GM06990 (cell line): ENCODE measurements around the gene PTPRN2.

Source experiments
- DNase-seq: peaks from one replicate; pipeline ENCODE4 v3.0.0-alpha.2; 2011; ENCODE audit not compliant: insufficient read length; ENCODE audit errors: extremely low read depth
- H3K27me3 ChIP-seq: replicated peaks from 2 replicates; pipeline ENCODE4 v1.6.0; 2011; ENCODE audit warnings: low read length; ENCODE audit not compliant: control insufficient read depth, insufficient read depth
- H3K36me3 ChIP-seq: 2 replicates; pipeline ENCODE4 v1.5.1; 2011; ENCODE audit warnings: low read length; ENCODE audit not compliant: control insufficient read depth, insufficient read depth
- H3K4me3 ChIP-seq: replicated peaks from 2 replicates; pipeline ENCODE4 v1.5.1; 2011; ENCODE audit warnings: low read depth, mild to moderate bottlenecking, control low read depth, low read length
- TF ChIP-seq, protein P1 (sequence below): IDR thresholded peaks from 2 replicates; pipeline ENCODE4 v1.5.1; 2011; ENCODE audit warnings: low read length, control low read depth, mild to moderate bottlenecking, inconsistent platforms; ENCODE audit not compliant: insufficient read depth, poor library complexity, severe bottlenecking

The PTPRN2 gene

GRCh38 chr7:158329014-158329610 is 258.5 kb downstream of the PTPRN2 start:
- TF ChIP-seq, protein P1, sequence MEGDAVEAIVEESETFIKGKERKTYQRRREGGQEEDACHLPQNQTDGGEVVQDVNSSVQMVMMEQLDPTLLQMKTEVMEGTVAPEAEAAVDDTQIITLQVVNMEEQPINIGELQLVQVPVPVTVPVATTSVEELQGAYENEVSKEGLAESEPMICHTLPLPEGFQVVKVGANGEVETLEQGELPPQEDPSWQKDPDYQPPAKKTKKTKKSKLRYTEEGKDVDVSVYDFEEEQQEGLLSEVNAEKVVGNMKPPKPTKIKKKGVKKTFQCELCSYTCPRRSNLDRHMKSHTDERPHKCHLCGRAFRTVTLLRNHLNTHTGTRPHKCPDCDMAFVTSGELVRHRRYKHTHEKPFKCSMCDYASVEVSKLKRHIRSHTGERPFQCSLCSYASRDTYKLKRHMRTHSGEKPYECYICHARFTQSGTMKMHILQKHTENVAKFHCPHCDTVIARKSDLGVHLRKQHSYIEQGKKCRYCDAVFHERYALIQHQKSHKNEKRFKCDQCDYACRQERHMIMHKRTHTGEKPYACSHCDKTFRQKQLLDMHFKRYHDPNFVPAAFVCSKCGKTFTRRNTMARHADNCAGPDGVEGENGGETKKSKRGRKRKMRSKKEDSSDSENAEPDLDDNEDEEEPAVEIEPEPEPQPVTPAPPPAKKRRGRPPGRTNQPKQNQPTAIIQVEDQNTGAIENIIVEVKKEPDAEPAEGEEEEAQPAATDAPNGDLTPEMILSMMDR, result no peak
- DNase-seq, result no peak

DNA sequence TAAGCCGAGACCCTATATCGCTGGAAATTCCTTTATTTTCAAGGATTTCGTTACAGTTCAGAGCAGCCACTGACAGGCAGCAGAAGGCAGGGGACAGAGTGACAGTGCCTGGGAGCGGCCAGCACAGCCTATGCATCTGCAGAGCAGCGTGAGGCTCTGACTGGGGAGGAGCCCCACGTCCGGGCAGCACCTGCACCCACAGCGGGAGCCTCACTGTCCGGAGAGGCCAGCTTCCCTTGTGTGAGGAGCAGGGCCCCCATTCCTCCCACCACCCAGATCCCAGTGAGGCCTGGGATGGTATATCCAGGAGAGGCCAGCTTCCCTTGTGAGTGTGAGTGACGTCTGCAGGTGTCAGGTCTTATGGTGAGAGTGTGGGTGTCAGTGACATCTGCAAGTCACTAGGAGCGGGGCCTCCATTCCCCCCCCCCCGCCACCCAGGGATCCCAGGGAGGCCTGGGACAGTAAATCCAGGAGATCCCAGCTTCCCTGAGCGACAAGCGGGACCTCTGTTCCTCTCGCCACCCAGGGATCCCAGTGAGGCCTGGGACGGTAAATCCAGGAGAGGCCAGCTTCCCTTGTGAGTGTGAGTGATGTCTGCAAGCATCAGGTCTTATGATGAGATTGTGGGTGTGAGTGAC is 259.1 kb downstream of the PTPRN2 start:
- TF ChIP-seq, protein P1, result no peak
- H3K36me3 ChIP-seq, result no peaks in the 10 kb centered on the region
- H3K27me3 ChIP-seq, result no peaks in the 10 kb centered on the region
- DNase-seq, result no peak
- no peak overlapping the region for H3K4me3 ChIP-seq

More at GRCh38 chr7:158329014-158329610, 258.5 kb downstream of the PTPRN2 start:
- no peaks in the 10 kb centered on the region for H3K36me3 ChIP-seq
- H3K4me3 ChIP-seq, result no peak overlapping the region
- H3K27me3 ChIP-seq, result no peaks in the 10 kb centered on the region

- no peaks in the 10 kb centered on the region for H3K27me3 ChIP-seq
- H3K4me3 ChIP-seq, result no peak overlapping the region
- no peak for DNase-seq
- H3K36me3 ChIP-seq, result no peaks in the 10 kb centered on the region
- TF ChIP-seq, protein P1, result no peak
Measured at GRCh38 chr7:158327571-158328180, 259.9 kb downstream of the PTPRN2 start.

- no peak overlapping the region for H3K4me3 ChIP-seq
- no peaks in the 10 kb centered on the region for H3K36me3 ChIP-seq
- no peak for DNase-seq
- TF ChIP-seq, protein P1, result no peak
- no peaks in the 10 kb centered on the region for H3K27me3 ChIP-seq
Measured at GRCh38 chr7:158327012-158327411, 260.6 kb downstream of the PTPRN2 start.

DNA sequence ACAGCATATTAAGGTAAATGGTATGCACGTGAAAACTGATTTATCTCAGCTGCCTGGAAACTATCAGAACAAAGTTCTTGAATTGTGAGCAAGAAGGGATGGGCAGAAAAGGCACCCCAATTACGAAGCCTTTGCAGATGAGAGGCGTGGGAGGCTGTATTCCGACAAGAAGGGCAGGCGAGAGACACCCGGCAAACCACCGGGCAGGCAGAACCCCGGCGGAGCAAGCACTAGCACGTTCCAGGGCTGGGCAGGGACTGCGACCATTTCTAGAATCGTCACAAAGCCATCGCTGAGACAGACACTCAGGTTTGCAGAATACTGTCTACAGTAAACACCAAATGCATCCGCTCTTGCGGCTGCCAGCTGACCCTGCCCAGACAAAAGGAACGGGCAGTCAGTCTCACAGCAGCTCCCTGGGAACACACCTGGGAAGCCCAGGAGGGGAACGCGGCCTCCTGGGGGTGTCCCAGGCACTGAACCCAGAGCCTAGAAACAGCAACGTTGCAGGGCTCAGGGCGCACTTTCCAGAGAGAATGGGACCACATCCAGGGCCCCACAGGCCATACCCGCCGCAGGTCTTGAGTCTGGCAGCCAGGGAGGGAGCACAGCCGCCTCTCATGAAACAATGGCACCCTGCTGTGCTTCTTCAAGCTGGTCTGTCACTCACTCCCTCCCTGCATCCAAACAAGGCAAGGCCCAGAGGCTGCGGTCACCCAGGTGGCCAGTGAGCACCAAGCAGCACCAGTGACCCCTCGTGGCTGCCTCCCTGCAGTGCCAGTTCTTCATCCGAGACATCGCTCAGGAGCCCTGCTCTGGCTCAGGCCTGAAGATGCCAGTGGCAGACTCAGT is 261.9 kb downstream of the PTPRN2 start:
- Histone ChIP-seq H3K4me3 (no peak overlapping the region), H3K36me3 (no peaks in the 10 kb centered on the region), H3K27me3 (no peaks in the 10 kb centered on the region)
- TF ChIP-seq, protein P1, result no peak
- DNase-seq, result no peak
